A549 treated with AZD9567 at 1 μM for 4 hours (cell line): ENCODE results near the gene PGA3. TPM values are rescaled to one million over a fixed set of nuclear protein-coding genes. Genes with fewer than 3 reads are reported as not detected.

Source experiments
- total RNA-seq: library from RNA; stranded (reverse); fragments of 200-300 nt; extraction: Qiagen RNA extraction; gene quantifications from 5 replicates; pipeline ENCODE4 v1.2.3, GENCODE V29; 2022; ENCODE audit not compliant: insufficient read depth

Gene PGA3
- total RNA-seq: 0.16 TPM in 1 of 5 replicates, not detected in the others

DNA sequence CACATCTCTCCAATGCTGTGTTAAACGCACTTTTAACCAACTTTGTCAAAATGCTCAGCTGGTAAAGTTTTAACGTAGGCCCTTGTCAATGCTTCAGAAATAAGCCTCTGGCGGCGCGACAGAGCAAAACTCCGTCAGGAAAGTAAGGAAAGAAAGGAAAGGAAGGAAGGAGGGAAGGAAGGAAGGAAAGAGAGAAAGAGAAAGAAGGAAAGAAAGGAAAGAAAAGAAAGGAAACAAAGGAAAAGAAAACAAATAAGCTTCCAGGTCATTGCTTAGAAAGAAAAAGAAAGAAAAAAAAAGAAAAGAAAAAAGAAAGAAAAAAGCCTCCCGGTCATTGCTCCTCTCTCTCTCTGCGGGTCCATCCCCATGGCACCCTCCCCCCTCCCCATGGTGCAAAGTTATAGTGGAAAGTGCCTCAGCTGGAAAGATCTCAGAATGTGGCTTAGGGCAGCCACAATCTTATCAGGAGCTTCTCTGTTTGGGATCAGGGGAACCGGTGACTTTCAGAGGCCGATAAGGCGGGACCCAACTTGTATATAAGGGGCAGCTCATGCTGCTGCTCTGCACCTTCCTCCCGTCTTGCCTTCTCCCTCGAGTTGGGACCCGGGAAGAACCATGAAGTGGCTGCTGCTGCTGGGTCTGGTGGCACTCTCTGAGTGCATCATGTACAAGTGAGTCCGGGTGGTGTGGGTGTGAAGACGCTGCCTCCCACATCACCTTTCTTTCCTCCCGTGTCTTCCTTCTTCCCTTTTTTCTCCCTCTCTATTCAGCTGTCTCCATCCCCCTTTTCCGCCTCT is at the start of gene PGA3:
Gene PGA3 (plus strand): TSS at position 566 of the 797 bp plus-strand sequence. CDS start 50 bp downstream, at position 616.

DNA sequence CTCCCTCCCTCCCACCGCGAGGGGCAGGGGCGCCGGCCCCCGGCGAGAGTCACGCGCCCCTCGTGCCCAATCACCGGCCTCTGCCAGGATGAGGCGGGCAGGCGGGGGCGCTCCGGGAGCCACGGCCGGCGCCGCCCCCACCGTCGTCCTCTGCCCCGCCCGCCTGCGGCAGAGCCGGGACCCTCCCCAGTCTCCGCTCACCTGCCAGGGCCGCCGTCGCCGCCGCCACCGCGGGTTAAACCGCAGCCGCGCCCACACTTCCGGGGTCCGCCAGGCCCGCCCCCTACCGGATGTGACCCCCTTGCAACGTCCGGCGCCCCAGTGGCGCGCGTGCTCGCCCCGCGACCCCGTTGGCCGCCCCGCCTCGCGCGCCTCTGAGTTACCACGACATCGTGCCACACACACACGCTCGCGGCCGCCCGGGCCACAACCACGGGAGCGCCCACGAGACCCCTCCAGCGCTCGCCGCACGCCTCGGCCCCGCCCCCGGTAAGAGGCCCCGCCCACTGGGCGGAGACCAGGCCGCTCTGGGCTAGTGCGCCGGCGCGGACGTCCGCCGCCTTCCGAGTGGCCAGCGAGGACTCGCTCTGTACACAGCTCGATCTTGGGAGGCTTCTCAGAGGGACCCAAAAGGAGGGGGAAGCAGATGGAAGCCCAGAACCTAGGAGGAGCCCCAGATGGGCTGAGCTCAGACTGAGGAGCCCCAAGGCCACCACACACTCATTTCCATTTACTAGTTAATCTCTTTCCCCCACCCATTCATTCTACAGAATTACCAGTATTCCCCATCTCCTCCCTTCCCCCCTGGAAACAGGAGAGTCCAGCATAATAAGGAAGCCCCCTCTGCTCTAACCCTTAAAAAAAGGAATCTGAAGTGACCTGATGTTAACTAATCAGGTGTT is 41.9 kb upstream of the PGA3 start, which contains the start of gene VPS37C:
Gene VPS37C (minus strand): TSS at position 237 of the 902 bp plus-strand sequence. CDS start 22,597 bp downstream, outside the sequence.

DNA sequence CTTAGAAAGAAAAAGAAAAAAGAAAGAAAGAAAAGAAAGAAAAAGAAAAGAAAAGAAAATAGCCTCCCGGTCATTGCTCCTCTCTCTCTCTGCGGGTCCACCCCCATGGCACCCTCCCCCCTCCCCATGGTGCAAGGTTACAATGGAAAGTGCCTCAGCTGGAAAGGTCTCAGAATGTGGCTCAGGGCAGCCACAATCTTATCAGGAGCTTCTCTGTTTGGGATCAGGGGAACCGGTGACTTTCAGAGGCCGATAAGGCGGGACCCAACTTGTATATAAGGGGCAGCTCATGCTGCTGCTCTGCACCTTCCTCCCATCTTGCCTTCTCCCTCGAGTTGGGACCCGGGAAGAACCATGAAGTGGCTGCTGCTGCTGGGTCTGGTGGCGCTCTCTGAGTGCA is 18.7 kb downstream of the PGA3 start, which contains the start of gene PGA4:
Gene PGA4 (plus strand): TSS at position 301 of the 400 bp plus-strand sequence. CDS start 54 bp downstream, at position 355.

DNA sequence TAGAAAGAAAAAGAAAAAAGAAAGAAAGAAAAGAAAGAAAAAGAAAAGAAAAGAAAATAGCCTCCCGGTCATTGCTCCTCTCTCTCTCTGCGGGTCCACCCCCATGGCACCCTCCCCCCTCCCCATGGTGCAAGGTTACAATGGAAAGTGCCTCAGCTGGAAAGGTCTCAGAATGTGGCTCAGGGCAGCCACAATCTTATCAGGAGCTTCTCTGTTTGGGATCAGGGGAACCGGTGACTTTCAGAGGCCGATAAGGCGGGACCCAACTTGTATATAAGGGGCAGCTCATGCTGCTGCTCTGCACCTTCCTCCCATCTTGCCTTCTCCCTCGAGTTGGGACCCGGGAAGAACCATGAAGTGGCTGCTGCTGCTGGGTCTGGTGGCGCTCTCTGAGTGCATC is 37.6 kb downstream of the PGA3 start, which contains the start of gene PGA5:
Gene PGA5 (plus strand): TSS at position 301 of the 400 bp plus-strand sequence. CDS start 52 bp downstream, at position 353.

Other genes starting within 250 kb of the PGA3 start
- 0.08 to 0.16 TPM (median 0.09 TPM) in 4 of 5 replicates, not detected in the other for gene CD6, start 231.8 kb upstream of the PGA3 start, total RNA-seq
- 0.02 TPM in 1 of 5 replicates, not detected in the others for gene CD5, start 101.0 kb upstream of the PGA3 start, total RNA-seq
- gene VPS37C, start 42.1 kb upstream of the PGA3 start, total RNA-seq: 12.0 to 18.8 TPM (median 18.0 TPM) in 5 replicates
- not detected in 5 replicates for gene PGA4, start 18.8 kb downstream of the PGA3 start, total RNA-seq
- not detected in 5 replicates for gene PGA5, start 37.7 kb downstream of the PGA3 start, total RNA-seq
- gene VWCE, start 91.8 kb downstream of the PGA3 start, total RNA-seq: 0.47 to 0.74 TPM (median 0.62 TPM) in 4 of 5 replicates, not detected in the other
- gene DDB1, start 129.6 kb downstream of the PGA3 start, total RNA-seq: 154 to 195 TPM (median 161 TPM) in 5 replicates
- 54.5 to 76.9 TPM (median 73.9 TPM) in 5 replicates for gene TKFC, start 129.7 kb downstream of the PGA3 start, total RNA-seq
- 43.1 to 48.8 TPM (median 44.3 TPM) in 5 replicates for gene CYB561A3, start 158.4 kb downstream of the PGA3 start, total RNA-seq
- 74.5 to 101 TPM (median 96.3 TPM) in 5 replicates for gene TMEM138, start 158.9 kb downstream of the PGA3 start, total RNA-seq
- 18.4 to 24.4 TPM (median 18.8 TPM) in 5 replicates for gene TMEM216, start 189.1 kb downstream of the PGA3 start, total RNA-seq
- gene CPSF7, start 226.5 kb downstream of the PGA3 start, total RNA-seq: 66.4 to 73.9 TPM (median 73.7 TPM) in 5 replicates
- 40.8 to 91.8 TPM (median 42.4 TPM) in 5 replicates for gene SDHAF2, start 226.6 kb downstream of the PGA3 start, total RNA-seq